ENCODE data around the gene GSTA4.

- TF ChIP-seq EZH2 (IDR thresholded peaks at IDR 0.05; ENCODE audit: insufficient read depth, poor library complexity, severe bottlenecking), result no peak
- no peak for TF ChIP-seq EZH2phosphoT487 (IDR thresholded peaks at IDR 0.05; ENCODE audit: insufficient read depth, low read depth)
Measured at GRCh38 chr6:53038141-53038540, 43.1 kb upstream of the GSTA4 start.

Measured in GM23248 (cell line).